Right hindlimb (tissue), 1 donor: ENCODE data around the gene LTBP1.

Source experiments
- DNase-seq: peaks from one replicate; pipeline ENCODE4 v3.0.0-alpha.2; 2018

LTBP1 gene

DNA sequence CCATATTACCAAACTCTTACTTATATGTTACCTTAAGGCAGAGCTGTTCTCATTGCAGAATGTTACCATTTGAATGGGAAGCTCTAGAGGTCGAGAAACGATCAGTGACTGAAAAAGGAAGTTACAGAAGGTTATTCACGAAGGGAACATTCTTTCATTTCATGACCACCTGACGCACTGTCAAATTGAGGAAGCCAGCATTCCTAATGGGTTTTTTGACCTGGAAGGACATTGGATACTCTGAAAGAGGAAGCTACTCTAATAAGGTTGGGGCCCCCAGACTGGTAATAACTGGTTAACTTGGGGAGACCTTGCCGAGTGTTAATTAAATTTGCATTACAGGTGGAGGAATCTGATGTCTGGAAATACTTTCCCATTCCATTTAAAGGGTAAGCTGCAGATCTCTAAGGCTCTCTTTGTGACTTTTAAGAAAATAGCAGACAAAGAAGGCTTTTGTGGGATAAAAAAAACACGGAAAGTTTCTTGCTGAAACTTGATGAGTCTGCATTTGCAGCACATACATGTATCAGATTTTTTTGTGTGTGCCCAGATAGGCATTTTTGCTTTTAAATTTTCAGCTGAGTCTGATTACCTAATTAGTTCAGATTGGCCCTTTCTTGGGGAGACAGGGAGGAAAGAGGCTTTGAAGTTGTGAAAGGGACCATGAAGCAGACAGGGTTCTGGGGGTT lies 137.1 kb downstream of the LTBP1 start:
- no peak for DNase-seq

DNA sequence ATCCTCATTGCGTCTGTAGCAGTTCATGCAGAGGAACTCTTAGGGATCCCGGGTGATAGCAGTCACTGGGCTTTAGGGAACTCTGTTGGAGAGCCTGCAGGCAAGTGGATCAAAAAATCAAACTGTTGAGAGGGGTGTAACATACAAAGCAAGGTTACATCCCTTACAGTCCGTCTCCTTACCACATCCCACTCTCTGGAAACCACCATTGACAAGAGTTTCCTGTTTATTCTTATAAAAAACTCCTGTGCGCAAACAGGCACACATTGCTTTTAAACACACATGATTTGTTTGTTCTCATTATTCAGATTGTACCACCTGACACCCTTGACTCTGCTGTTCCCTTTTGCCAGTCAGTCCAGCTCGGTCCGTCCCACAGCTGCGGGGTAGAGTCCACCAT lies 137.7 kb downstream of the LTBP1 start:
- no peak for DNase-seq

DNA sequence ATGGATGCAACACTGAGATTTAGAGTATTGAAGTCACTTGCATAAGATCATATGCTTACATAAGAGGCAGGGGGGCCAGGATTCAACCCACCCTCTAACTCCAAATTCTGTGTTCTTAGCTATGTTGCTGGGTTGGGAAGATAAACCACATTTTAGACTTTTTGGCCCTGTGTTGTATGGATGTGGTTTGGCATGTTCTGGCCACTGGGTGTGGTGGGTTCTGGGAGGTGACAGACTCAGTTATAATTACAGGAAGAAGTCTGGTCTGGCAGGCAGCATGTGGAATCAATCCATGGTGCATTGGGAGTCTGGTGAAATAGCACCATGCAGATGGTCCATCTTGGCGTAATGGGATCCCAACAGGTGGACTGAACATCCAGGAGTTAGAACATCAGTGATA lies 138.9 kb downstream of the LTBP1 start:
- peak; percentile 53 for DNase-seq

DNA sequence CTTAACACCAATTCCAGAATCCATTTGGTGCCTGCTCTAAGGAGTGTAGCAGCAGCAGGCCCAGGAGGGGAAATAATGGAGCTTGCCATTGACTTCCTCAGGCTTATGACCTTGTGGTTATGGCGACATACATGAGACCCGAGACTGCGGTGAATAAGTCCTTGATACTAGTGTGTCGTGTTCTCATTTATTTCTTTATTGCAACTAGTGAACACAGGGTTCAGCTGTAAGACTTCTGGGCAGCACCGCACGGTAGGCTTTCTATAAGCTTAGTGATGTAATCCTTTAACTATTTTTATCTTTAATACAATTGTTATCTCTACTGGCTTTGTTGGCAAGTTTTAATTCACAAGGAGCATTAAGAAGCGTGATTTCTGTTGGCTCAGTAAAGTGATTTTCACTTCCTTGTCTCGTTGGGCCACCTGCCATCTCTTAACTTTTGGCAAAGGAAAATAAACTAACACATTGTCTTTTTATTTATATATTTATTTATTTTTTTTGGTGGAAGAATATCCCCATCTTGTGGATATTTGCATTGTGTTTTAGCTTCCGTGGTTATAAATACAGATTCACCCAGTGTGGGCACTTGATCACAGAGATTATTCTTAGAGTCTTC lies 139.8 kb downstream of the LTBP1 start:
- no peak for DNase-seq

DNA sequence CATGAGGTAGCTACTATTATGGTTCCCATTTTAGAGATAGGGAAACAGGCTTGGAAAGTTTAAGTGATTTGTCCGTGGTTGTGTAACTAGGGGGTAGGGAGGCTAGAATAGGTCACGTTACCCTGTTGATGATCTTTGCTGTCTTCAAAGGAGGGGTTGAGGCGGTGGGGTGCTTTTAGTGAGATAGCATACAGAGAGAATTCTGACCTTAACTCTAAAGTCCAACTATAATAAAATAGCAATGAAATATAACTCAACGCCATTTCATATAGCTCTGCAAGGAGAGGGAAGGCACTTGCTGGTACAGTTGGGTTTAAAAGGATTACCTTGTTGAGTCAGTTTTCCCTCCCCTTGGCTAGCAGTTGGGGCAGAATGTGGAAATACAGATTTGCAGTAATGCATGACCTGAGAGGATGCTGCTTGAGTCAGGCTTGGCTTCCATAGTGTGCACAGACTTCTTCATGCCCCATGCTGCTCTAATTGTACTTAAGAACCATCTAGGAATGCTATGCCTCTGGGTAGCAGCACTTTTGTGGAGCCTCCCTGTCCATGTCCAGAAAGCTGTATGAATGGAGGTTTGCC lies 143.9 kb downstream of the LTBP1 start:
- DNase-seq, result no peak

DNA sequence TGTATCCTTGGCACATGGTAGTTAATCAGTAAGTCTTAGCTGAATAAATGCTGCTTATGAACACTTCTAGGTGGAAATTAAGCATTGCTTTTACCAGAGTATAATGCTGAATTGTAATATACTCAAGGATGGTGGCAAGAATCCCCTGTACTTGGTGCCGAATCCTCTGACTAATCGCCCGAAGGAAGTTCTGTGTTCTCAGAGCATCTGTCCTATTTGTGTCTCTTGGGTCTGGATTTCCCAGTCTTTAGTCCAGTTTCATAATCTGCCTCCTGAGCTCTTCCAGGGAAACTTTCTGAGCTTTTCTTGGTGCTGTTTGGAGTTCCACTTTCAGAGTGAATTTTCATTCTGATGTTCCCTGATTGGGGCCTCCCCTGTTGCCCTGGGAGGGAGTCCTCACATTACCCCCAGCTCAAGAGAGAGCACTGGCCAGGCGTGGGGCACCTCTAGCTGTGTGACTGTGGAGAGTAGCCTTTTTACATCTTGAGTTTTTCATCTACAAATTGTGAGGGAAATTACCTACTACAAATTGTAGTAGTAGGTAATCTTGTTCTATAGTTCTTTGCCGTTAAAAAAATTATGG lies 144.9 kb downstream of the LTBP1 start:
- DNase-seq, result no peak

DNA sequence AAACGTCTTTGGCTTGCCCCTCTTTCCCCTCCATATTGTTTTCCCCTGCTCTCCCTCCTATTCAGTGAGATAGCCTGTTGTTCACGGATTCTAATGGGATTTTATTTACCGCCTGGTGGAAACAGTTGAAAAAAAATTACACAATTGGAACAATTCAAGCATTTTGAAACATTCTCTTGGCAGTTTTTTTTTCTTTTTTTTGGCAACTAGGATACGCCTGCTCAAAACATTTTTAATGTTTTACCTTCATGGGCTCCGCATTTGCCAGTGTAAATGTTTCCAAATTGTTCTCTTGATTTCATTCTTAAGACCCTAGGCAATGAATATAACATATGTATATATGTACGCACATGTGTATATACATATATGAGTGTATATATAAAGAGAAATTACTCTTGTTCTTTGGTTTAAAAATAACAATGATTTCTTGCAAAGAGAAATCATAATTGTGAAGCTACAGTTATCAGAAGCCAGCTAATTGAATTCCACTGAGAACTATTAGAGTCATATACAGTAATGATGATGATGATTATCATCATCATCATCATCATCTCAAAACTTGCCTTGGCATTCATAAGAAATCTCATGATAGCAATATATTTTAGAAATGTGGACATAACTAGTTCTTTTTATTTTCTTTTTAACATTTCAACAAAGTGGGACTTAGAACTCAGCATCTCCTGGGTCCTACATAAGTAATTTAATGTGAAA lies 146.7 kb downstream of the LTBP1 start:
- DNase-seq, result no peak

DNA sequence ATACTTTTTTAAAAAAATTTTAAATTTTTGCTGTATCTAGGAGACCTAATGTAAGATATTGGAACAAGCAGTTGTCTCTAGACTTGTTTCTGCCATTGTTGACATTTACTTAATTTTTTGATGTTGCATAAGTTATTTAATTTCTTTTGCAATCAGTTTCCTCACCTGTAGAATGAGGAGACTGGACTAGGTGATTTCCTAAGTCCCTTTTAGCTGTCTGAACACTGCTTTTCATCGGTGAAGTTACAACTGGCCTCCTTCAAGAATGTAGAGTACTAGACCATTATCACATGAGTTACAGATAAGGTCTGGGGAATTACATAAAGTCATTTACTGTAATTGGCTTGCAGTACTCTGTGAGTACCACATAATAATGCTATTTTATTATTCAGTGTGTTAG lies 147.6 kb downstream of the LTBP1 start:
- no peak for DNase-seq

DNA sequence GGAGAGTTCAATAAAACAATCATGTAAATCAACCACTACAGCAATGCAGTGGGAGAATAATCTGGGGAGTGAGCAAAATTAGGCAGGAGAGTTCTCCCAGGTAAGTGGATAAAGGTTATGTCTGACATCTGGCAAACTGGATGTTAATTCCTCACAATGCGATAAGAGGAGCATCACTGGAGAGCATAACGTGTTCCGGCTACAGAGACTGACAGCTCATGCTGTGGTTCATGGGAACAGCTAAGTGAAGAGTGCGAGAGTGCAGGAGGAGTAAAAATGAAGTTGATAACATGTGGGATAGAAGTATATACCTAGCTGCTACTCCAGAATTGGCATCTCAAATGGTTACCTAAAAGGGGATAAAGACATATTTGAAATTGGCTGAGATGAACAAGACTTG lies 153.2 kb downstream of the LTBP1 start:
- DNase-seq, result no peak

DNA sequence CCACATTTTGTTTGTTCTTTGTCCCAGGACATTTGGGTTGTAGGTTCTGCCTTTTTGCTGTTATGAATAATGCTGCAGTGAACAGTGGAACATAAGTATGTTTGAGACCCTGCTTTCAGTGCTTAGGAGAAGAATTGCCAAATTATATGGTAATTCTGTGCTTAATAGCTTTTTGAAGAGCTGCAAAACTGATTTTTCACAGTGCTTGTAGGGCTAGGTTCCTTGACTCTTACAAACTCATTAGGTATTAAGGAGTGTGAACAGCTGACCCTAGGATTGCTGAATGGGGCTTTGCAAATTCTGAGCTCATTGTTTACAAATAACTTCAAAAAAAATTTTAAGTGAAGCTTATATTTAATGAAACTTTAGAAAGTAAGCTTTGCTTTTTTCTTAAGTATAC lies 154.2 kb downstream of the LTBP1 start:
- DNase-seq, result no peak

DNA sequence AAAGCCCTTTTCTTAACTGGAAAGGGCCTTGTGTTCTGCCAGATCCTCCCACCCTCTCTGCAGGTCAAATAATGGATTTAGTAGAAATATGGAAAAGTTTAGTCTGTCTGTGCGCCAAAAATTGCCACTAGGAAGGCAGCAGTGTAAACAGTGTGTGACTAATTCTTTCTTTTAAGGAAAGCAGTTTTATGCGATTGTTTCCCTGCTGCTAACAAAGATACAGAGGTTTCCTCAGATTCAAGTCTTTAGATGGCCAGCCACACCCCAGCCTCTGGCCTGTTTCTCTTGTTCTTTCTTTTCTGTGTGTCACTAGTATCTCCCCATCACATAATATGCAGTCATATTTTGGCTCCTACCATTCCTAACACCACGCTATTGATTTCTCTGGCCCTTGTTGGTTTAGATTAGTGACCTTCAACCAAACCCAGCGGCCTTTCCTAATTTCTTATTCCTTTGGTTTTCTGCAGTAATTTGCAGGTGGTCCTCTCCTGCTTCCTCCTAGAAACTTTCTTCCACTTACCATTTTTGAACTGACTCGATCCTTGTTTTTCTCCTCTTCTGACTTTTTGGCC lies 157.4 kb downstream of the LTBP1 start:
- no peak for DNase-seq

DNA sequence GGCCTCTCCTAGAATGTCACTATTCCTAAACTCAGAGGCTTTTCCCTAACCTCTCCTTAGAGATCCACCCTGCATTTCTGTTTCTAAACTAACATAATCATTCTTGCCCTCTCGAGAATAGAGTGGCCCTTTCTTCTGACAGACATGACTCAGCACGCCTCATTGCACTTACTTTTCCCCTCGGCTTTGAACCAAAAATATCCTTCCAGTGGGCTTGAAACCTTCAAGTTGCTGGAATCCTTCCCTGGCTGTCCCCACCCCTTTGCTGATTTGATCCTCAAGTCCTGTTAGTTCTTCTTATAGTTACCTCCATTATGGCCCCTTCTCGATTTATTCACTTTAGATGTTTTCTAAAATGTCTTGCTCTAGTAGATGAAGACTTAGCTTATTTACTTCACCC lies 158.0 kb downstream of the LTBP1 start:
- no peak for DNase-seq

DNA sequence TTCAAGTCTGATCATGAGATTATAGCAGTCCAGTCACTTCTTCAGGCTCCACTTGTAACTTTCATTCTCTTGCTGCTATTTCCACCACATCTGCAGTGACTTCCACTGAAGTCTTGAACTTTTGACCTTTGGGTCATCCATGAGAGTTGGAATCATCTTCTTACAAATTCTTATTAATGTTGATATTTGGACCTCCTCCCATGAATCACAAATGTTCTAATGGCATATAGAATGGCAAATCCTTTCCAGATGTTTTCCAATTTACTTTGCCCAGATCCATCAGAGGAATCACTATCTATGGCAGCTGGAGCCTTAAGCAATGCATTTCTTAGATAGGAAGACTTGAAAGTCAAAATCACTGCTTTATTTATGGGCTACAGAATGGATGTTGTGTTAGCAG lies 159.4 kb downstream of the LTBP1 start:
- DNase-seq, result no peak

DNA sequence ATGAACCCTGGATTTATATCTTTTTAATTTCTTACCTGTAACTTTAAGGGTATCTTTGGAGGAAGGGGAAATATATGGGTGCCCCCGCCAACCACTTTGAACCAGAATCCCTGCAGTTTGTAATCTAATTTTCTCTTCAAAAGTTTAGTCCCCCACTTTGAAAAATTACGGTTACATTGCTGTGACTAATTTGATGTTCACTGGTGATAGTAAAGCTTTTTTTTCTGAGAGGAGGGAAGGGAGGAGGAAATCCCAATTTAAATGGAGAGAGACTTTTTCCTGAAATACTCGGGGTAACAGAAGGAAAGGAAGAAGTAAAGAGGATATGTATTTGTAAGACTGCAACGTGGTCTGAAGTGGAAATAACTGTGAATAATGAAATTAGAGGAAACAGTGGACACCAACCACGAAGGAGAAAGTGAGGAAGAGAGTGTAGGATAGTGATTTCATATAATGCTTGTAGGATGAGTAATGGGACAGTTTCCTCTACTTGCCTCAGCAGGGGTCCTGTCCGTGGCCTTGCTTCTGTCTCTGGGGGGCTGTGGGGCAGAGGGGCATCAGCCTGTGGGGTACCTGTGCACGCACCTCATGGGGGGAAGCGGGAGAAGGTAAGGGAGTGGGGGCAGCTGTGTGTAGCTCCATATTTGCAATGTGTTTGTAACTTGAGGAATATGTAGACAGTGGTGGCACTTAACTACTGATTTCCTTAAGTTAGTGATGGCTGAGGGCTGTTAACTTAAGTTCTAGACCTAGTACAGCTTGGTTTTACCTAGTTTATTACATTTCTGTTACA lies 161.1 kb downstream of the LTBP1 start:
- DNase-seq, result no peak

DNA sequence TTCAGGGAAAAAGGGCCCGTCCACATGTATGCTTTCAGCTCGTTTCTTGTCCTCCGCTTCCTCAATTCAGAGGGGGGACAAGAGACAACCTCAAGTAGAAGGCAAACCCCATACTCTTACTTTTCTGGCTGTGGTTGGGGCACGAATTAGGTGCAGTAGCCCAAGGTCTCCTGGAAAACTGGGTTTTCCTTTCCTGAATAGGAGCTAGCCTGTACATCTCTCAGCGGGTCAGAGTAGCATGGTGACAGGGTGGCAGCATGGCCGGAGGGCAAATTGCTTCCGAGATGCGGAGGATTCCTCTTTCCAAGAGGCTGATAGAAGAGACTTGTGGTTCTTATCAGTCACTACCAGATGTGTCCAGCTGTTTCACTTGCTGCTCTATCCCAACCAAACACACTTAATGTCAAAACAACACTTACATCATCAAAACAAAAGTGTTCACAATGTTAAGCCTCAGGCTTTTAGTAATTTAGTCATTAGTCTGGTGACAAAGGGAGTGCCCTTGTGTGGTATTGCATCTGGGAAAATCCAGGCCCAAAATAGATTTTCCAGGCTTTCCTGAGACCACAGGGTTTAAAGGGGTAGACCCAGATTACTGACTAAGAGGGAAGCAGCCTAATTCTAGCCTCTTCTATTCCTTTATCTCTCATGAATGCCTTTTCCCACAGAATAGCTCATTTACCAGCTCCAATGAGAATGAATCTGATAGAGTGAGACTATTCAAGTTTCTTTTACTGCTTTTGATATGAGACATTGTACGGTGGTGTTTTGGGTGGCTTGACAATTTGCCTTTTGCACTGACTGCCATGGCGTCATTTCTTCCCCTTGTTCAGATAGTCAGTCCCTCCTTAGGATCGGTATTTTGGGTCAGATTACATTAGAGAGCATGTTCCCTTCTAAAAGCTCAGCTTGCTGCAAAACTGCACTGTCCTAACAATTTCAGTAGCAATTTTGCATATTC lies 162.0 kb downstream of the LTBP1 start:
- DNase-seq, result no peak

DNA sequence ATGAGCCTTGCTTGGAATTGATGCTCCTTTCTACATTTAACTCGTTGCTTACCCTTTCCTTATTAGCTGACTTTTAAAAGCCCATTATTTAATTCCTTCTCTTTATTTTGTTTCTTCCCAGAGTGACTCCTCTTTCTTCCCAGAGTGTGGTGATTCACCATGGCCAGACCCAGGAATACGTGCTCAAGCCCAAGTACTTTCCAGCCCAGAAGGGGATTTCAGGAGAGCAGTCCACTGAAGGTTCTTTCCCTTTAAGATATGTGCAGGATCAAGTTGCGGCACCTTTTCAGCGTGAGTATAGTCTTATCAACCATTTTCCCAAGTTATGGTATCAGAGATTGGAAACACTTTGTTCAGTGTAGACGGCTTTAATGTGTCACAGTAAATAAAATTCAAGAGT lies 163.7 kb downstream of the LTBP1 start:
- DNase-seq, result no peak

DNA sequence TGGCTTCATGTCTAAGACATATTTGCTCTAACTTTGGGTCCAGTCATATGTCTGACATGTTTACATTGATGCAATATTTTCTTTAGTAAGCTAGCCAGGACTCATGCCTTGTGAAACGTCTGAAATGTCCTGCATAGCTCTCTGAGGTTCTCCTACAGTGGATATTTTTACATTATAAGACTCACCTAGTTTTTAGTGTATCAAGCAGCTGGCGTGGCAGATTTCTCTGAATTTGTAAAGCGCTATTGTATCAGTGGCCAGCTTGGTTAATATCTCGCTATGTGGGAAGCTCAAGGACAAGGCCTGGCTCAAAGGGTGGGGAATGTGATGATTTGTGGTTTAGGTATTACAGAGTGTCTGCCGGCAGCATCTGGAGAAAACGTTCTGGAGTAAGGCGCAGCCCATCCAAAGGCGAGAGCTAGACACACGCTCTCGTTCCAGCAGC lies 164.3 kb downstream of the LTBP1 start:
- DNase-seq, result no peak

DNA sequence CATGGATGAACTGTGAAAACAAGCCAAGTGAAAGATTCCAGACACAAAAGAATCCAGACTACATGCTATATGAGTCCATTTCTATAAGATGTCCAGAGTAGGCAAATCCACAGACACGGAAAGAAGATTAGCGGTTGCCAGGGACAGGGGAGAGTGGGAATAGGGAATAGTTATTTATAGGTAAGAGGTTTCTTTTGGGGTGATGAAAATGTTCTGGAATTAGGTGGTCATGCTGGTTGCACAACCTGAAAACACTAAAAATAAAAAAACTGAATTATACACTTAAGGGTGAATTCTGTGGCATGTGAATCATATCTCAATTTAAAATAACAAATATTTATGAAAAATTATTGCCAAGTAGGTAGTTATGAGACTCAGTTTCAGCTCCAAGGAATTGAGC lies 168.4 kb downstream of the LTBP1 start:
- no peak for DNase-seq

DNA sequence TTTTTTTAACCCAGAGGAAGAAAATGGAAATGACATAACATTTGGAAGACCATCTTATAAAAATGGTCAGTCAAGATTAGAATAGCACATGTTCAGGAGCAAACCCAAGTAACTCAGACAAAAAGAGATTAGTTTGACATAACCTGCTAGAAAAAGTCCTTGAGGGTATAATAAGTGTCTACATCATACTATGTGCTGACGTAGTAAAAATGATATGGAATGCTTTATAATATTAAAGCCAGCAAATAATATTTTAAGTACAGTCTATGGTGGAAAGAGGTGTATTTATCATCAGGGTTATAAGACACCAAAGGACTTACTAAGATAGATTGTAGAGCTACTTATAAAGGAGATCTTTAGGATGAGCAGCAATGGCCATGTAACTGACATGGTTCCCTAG lies 169.0 kb downstream of the LTBP1 start:
- DNase-seq, result no peak

DNA sequence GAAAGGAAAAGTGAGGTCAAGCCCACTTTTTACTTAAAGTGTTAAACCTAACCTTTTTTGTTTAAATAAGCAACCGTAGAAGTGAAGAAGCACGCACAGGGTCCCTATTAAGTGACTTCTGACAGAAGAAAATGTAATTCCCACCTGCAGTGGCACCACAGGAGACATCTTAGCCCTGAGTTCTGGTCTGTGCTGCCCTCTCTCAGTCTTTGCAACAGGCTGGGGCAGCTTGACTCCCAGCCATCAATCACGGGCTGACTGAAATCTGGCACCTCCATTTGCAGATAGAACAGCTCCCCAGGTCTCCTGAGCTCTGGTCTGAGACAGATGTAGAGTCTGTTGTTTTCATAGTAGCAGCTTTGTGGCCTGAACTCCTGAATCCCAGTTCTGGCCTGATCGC lies 170.0 kb downstream of the LTBP1 start:
- DNase-seq, result no peak

DNA sequence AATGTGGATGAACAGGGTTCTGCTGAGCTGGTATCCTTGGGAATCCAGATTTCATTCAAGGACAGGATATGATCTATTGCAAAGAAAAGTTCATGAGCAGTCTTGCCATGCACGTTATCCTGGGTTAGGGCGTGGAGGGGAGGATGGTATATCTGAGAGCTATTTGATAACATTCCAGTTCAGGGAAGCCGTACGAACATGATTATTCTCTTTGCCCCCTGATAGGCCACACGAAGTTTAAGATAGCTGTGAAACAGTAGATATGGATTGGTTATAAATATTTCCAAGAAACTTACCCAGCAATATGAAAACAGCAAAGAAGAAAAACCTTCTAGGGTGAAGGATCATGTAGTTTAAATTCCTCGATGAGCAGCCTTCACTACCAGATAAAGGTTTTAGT lies 171.9 kb downstream of the LTBP1 start:
- DNase-seq, result no peak
